NCI-H2029 (cell line): ENCODE data around the gene TNNT3.

ENCODE experiments used
- DNase-seq: peaks from one replicate; lab custom pipeline; 2025; lab: John Stamatoyannopoulos, UW

Gene TNNT3

DNA sequence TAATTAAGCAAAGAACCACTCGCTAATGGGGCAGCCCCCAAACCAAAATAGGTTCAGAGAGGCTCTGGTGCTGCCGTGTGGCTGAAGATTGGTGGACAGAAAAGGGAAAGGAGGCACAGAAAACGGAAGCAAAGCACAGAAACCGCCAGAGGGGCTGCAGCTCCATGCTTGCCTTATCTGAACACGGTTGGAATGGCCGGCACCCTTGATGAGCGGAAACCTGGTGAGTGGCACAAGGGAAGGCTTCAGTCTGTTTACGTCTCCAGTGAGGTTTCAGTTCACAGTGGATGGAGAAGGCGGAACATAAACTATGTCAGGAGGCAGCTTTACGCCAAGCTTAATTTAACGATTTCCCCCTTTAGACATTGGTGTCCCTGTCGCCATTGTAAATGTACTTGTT, 22.6 kb upstream of the TNNT3 start:
- DNase-seq = no peak

DNA sequence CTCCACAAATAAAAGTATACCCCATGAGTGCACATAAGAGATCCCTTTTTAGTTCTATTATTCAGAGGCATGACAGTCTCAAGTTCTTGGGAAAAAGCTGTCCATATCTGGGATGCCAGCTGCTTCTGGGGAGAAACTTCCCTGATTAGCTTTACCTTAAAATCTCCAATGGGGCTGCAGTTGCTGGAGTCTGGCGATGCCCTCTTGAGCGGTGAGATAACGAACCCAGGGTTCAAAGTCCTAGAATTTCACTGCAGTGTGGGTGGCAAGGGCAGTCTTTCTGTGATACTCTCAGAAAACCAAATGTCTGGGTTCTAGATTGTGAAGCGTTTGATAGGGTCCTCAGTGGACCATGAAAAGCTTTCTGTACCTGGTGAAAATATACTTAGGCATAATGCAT, 20.4 kb upstream of the TNNT3 start:
- no peak for DNase-seq

DNA sequence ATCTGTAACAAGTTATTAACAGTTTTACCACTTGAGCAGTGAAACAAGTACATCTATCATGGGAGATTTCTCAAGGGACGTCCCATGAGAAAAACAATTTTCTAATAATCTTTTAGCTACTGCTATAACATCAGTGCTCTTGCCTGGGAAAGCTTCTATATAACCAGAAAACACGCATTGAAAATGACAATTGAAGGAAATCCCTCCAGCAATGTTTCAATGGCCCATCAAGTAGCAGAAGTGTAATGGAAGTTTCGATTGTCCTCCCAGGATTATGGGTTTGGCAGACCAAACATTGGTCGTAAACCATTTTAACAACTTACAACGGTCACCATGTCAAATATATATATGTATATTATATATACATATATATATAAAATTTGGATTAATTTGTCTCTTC, 19.8 kb upstream of the TNNT3 start:
- no peak for DNase-seq

DNA sequence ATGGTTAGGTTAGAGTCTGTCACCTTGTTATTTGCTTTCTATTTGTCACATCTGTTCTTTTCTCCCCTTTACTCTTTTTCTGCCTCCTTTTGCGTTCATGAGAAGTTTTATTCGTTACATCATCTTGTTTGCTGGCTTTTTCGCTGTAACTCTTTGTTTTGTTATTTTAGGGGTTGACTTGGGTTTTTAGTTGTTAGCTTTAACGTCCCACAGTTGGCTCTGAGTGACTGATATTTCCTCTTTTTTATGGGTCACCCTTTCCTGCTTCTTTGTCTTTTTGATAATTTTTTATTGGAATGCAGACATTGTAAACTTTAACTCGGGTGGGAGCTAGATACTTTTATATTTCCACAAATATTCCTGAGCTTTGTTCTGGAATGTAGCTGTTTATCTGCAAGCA, 13.3 kb upstream of the TNNT3 start:
- DNase-seq = no peak

DNA sequence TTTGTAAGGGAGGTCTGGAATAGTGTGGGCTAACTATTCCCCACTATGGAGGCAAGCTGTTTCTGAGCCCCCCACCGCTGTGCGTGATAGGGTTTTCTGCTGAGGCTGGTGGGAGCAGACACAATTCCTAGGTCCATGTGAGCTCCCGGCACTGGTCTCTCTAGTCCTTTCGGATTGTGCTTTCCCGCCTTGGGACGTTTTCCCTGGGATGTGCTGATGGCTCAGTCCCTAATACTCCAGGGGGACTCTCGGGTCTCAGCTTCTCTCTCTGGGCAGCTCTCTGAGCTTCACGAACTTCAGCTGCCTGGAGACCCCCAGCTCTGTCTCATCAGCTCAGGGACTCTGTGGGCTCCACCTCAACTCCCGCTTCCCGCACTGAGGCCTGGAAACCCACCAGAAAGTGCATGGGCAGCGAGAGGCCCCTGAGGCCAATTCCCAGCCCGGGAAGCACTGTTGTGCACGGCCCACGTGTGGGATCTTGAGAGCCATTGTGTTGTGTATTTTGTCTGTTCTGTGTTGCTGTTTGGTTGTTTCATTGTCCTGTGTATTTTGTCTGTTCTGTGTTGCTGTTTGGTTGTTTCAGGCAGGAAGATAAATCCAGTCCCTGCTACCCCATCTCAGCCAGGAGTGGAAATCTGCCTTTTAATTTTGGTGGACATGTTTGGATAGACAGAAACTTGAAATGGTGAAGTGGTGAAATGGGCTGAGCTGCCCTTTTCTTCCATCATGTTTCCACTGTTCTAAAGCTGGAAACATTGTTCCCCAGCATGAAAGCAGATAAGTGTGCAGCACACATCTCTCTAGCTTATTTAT, 12.7 kb upstream of the TNNT3 start:
- no peak for DNase-seq

DNA sequence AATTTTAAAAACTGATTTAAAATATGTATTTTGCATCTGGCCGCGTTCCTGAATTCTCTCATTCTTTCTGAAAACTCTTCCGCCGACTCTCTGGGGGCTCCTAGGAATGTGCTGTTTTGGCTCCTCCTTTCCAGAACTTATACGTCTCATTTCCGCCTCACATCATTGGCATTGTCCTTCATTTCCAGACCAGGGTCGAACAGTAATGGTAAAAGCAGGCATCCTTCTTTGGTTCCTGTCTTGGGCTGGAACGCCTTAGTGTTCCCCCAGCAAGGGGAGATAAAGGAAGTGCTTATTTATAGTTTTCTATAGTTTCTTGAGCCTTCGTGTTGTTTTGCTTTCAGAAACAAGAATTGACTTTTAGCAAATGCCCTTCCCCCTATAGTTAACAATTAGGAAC, 10.9 kb upstream of the TNNT3 start:
- DNase-seq = no peak

DNA sequence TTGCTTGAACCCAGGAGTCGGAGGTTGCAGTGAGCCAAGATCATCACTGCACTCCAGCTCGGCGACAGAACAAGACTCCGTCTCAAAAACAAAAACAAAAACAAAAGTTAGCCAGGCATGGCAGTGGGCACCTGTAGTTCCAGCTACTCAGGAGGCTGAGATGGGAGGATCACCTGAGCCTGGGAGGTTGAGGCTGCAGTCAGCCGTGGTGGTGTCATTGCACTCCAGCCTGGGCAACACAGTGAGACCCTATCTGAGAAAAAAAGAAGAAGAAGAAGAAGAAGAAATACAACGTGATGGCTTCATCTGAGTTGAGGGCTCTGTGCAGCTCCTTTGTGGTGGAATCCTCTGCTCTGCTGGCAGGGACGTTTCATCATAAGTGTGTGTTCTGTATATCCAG, 10.0 kb upstream of the TNNT3 start:
- DNase-seq = no peak

DNA sequence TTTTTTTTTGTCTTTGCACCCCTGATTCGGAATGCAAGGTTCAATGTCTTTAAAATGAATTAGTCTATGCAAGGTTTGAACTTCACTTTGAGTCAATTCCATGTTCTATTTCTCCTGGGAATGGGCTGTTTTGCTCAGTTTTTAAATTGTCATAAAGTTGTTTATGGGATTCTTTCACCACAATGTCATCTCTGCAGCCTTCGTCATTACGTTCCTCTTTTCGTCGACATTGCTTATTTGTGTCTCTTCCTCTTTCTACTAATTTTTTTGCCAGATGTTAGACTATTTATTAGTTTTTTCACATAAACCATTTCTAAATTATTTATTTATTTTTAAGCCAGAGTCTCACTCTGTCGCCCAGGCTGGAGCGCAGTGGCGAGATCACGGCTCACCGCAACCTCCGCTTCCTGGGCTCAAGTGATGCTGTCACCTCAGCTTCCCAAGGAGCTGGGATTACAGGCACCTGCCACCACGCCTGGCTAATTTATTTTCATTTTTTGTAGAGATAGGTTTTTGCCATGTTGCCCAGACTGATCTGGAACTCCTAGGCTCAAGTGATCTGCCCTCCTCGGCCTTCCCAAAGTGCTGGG, 7.1 kb upstream of the TNNT3 start:
- no peak for DNase-seq

DNA sequence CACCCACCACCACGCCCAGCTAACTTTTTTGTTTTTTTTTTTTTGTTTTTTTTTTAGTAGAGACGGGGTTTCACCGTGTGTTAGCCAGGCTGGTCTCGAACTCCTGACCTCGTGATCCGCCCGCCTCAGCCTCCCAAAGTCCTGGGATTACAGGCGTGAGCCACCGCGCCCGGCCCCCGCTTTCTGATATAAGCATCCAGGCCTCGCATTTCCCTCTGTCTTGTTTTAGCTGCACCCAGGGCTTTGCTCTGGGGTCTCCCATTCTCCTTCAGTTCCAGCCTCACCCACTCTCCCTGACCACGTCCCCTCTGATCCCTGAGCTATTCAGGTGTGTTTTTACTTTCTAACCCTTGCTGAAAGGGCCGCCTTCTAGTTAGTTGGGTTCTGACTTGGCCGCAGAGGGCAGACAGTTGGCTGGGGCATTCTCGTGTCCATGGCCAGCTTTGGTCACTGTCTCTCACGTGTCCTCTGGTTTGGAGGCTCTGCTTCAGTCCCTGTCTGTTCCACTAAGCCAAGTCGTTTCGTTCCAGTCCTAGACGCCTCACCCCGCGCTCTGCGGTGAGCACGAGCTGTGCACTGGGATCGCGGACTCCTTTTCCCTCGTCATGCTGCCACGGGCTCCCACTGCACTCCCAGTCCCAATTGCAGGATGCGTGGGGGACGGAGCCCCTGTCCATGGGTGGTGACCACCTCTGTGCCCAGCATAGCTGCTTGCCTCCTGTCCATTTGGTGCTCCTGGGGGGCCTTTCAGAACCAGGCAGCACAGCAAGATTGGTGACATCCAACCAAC, 6.0 kb upstream of the TNNT3 start:
- no peak for DNase-seq

DNA sequence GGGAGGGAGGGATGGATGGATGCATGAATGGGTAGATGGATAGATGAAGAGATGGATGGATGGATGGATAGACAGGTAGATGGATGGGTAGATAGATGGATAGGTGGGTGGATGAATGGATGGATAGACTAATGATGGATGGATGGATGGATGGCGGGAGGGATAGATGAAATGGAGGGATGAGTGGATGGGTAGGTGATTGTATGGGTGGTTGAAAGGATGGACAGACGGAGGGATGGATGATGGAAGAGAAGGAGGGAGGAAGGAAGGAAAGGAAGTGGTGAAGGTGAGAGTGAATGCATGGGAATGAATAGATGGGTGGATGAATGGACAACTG, 3.7 kb upstream of the TNNT3 start:
- DNase-seq = no peak

DNA sequence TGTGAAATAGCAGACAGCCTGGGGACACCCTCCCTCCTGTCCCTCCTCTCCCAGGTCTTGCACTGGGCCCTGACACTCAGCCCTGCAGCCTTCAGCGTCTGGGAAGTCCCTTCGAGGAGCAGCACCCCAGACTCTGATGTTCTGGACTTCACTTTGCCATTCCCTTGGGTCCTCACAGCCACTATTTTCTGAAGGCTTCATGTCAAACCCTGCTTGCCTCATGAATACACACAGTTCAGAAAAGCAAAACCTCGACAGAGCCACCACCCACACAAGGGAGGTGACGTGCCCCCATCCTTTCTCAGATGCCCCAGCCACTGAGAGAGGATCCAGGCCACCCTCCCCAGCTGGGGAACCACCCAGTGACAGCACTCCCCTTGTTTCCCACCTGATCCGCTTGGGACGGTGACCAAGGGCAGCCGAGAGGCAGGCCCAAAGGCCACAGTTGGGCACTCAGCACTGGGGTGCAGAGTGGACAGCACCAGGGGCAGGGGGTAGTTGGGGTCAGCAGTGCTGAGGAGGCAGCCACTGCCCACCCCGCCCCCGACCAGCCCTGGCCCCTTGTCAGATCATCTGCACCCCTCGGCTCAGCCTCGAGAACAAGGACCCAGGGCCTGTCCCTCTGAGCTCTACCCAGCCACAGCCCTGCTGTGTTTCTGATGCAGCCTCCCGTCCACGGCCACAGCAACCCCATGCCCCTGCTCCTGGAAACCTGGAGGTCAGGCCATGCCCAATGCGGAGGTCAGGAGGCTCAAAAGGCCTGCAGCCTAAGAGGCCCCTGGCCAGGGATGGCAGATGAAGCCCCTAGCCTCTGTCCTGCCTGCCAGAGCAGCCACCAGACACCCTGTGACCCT, 3.1 kb upstream of the TNNT3 start:
- DNase-seq = no peak

DNA sequence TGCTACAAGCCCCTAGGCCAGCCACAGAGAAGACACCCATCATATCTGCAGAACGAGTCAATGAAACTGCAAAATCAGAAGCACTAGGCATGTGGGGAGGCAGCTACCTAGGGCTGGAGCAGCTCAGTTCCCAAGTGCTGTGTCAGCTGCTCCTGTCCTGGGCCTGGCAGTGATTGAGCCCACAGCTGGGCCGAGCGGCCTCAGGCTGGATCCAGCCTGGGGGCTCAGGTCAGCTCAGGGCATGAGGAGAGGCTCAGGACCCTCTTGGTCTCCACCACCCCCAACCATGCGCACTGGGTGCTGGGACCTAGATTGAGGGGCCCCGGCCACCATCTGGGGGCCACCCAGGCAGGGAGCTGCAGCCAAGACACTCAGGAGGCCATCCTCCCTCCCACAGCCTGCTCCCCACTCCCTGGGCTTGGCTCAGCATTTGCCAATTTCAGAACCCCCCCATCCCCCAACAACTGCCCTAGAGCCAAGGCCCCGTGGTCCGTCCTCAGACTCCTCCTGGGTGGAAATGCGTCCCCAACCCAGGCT, 2.4 kb upstream of the TNNT3 start:
- no peak for DNase-seq

DNA sequence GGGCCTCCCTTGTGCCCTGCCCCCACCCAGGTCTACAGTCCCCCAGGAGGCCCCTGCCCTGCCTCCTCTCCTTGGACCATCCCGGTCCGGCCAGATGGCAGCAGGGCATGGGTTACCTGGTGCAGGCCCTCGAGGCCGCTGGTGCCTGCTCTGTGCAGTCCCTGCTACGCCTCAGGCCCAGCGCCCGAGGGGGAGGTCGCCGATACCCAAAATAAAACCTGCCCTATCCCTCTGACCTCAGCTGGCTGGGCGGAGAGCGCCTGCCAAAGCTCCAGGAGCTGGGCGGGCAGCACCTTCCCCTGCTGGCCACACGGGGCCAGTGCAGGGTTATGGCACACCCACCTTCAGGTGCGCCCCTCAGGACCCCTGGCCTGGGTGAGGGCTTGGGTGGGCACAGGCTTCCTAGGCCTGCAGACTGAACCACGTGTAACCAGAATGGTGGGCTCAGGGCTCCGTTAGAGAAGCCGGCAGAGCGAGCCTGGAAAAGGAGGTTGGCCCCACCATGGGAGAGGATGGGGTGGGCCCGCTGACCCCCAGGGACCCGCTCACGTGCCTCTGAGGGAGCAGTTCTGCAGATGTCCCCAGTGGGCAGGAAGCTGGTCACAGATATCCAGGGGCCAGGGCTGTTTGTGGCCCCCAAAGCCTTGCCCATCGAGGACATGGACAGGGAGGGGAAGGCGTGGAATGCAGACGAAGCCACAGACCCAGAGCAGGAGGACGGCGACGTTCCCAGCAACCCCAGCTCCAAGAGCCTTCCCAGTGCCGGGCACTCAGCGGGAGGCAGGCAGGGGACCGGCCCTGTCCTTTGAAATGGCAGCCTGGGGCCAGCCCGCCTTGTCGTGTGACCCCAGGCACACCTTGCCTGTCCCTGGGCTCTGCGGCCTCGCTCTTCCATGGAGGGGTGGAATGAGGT, 1.7 kb upstream of the TNNT3 start:
- DNase-seq = no peak

DNA sequence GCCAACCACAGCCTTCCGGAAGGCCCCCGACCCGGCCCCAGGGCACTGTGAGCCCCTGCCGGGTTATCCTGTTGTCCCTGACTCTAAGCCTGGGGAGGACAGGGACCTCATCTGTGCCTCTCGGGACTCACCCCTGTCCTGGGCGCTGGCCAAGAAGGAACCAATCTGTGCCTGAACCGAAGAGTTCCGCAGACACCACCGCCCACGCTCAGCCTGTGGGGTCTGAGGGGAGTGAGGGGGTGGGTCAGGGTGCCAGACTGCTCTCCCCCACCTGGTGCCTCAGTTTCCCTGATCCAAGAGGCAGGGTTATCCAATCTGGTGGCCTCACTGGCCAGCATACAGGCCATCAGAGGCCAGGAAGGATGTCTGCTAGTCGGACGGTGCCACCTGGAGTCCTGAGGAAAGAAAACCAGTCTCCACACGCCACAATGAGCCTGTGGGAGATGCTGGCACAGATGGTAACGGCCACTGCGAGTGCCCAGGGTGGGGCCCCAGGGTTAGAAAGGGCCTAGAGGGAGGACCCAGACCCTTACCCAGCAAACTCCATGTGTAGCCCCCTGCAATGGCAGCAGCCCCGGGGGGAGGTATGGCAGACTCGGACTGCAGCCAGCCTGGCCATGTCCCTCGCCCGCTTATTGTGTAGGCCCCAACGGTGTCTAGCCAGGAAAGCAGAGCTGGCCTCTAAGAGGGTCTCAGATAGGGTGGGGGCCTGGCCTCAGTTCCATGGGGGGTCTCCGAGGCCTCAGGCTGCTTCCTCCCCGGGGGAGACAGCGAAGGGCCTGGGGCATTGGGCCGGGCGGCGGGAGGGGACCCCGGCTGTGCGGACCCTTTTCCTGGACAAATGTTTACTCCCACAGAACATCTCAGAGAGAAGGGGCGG, 827 bp upstream of the TNNT3 start:
- no peak for DNase-seq

DNA sequence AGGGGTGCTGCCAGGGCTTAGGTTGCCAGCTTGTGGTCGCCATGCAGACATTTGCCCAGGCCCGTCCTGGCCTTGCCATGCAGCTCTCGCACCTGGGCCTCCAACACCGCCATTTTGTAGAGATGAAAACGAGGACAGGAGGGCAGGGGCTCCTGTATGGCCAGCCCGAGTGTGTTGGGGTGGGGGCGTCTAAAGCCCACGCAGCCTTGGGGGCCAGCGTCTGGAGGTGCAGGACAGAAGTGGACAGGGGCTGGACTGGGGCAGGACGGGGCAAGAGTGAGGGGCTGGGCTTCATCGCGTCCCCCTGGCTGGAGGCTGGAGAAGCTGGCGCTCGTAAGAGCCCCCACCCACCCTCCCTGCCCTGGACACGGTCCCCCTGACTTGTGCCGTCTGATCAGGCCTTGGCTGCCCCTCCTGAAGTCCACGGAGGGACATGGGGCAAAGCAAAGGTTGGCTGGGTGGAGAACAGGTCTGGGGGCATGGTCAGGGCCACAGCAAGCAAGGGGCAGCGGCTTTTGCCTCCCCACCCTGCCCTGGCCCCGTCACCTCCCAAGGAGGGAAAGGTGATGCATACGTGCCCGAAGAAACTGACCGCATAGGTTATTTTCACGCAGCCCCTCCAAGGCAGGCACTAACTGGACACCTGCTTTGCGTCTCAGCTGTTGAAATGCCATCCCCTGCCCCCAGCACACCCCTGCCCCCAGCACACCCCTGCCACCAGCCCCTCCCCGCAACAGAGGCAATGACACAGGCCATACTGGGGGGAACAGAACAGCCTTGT, 815 bp downstream of the TNNT3 start:
- DNase-seq = no peak

DNA sequence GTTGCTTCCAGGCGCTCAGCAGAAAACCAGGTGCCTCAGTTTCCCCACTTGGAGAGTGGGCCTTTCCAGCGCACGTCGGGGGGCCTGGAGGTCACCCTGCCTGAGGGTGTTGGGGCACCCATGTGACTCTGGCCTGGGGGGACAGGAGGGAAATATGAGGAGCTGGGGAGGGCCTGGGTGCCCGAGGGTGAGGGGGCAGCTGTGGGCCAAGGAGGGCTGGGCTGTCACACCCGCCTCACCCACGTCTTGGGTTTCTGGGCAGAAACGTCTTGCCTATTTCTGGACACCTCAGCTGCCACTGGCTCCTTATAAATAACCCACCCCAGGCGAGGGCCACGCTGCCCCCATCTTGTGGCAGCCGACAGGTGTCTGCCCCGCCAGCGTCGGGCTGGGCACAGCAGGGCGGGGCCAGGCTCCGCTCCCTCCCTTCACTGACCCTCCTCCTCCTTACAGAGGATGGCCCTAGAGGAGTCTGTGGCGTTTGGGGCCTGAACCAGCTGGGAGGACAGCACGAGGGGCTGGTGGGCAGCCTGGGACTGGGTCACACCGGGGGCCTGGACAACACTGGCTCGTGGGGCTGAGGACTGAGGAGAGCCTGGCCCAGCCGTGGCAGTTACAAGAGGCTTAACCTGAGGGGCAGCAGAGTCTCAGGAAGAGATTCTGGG, 1.5 kb downstream of the TNNT3 start:
- no peak for DNase-seq

DNA sequence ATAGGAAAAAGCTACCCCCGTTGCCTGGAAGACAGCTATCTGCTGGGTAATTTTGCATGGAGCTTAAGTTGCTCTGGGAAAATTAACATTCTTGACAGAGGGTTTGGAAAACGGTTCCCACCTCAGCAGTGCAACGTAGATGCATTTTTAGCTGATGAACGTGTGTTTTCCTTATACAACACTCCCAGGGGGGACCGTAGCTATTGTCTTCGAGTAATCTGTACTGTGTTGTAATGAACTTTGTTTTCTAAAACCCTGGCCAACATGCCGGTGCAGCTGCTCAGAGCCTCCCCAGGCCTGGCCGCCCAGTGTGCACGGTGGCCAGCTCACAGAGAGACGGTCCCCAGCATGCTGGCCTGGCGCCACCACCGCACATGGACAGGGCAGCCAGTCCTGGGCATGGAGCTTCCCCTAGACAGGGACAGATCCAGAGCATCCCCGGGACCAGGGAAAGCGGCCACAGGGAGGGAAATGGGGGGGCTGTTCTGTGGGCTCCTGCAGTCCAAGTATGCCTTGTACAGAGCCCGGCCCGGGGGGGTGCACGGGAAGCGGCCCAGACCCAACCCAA, 2.2 kb downstream of the TNNT3 start:
- no peak for DNase-seq

DNA sequence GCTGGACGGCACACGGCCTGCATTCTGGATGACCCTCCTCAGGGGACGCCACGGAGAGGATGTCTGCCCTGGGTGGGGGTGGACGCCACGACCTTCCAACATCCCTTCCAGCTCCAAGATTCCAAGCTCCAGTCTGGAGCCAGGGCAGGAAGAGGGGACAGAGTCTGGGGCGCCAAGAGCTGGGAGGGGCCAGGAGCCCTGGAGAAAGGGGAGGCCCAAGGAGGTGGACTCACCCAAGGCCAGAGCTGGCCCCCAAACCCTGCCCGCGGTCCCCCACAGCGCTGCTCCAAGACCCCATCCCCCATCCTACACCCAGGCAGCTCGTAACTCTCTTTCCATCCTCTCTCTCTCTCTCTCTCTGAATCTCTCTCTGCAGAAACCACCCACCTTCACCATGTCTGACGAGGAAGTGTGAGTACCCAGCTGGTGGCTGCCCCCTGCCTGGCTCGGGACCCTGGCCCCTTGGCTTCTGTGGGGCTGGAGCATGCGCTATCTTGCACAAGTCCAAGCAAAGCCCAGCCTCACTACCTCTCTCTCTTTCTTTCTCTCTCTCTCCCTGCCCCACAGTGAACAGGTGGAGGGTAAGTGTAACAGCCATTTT, 3.1 kb downstream of the TNNT3 start:
- DNase-seq = no peak
